Naive thymus-derived CD4-positive, alpha-beta T cell (primary cell): ENCODE results near the gene DCAF8. TPM values are rescaled to one million over a fixed set of nuclear protein-coding genes. Genes with fewer than 3 reads are reported as not detected.

Source experiments
- ATAC-seq: fragments of 150-1000 bp; cut with Tn5 transposase; 2 replicates; pipeline ENCODE4 v1.10.0; 2021; ENCODE audit warnings: mild to moderate bottlenecking, moderate library complexity
- CTCF ChIA-PET: fragments of 350-600 bp; sonication (Branson Sonifier 250); formaldehyde crosslinking; loops from one replicate; lab custom pipeline; 2021; ENCODE audit warnings: antibody characterized with exemption; lab: Charles Lee
- POLR2A ChIA-PET: fragments of 350-600 bp; sonication (Branson Sonifier 250); formaldehyde crosslinking; loops from one replicate; lab custom pipeline; 2021; ENCODE audit warnings: antibody characterized with exemption, inconsistent platforms; lab: Charles Lee
- DNase-seq, 9 donors: peaks; one replicate each; pipeline versions ENCODE4 v3.0.0 to v3.0.0-alpha.2; 2020 to 2022; ENCODE audit warnings: mixed read lengths in 1 of 9
- H3K27ac ChIP-seq: one replicate; pipeline ENCODE4 v1.7.0; 2013; ENCODE audit warnings: mild to moderate bottlenecking, low read depth, low read length, moderate library complexity
- H3K27me3 ChIP-seq, 2 donors: one replicate each; pipeline ENCODE4 v1.7.0; 2013; ENCODE audit warnings: low read length in 2 of 2, mild to moderate bottlenecking in 2 of 2, moderate library complexity in 2 of 2; ENCODE audit not compliant: control insufficient read depth in 2 of 2, insufficient read depth in 2 of 2
- H3K36me3 ChIP-seq, 3 experiments: 1 replicate in 2 of 3; 2 replicates in 1 of 3; pipeline ENCODE4 v1.7.0; 2013; ENCODE audit warnings: low read length in 3 of 3, mild to moderate bottlenecking in 3 of 3, moderate library complexity in 1 of 3; ENCODE audit not compliant: insufficient read depth in 3 of 3, control insufficient read depth in 2 of 3
- H3K4me1 ChIP-seq, 2 donors: one replicate each; pipeline ENCODE4 v1.7.0; 2013; ENCODE audit warnings: low read length in 2 of 2, mild to moderate bottlenecking in 2 of 2, moderate library complexity in 1 of 2; ENCODE audit not compliant: control insufficient read depth in 2 of 2, insufficient read depth in 2 of 2
- H3K4me3 ChIP-seq: 2 replicates; pipeline ENCODE4 v1.7.0; 2013; ENCODE audit warnings: mild to moderate bottlenecking, low read length
- H3K9me3 ChIP-seq, 3 experiments: 1 replicate in 2 of 3; 2 replicates in 1 of 3; pipeline ENCODE4 v1.7.0; 2013; ENCODE audit warnings: low read length in 3 of 3; ENCODE audit not compliant: control insufficient read depth in 2 of 3
- H3K27ac Mint-ChIP-seq, 9 donors: one replicate each; pipeline ENCODE4 v1.8.0; 2020 to 2022; ENCODE audit warnings: mixed read lengths in 9 of 9, mild to moderate bottlenecking in 8 of 9, moderate library complexity in 5 of 9, inconsistent platforms in 2 of 9
- H3K27me3 Mint-ChIP-seq, 5 donors: one replicate each; pipeline ENCODE4 v1.8.0; 2021 to 2022; ENCODE audit warnings: mixed read lengths in 5 of 5, mild to moderate bottlenecking in 1 of 5
- H3K36me3 Mint-ChIP-seq, 5 donors: one replicate each; pipeline ENCODE4 v1.8.0; 2020 to 2022; ENCODE audit warnings: mixed read lengths in 5 of 5, mild to moderate bottlenecking in 3 of 5, inconsistent platforms in 1 of 5
- H3K4me1 Mint-ChIP-seq, 7 donors: one replicate each; pipeline ENCODE4 v1.8.0; 2020 to 2022; ENCODE audit warnings: mixed read lengths in 7 of 7, mild to moderate bottlenecking in 3 of 7, inconsistent platforms in 1 of 7
- H3K4me3 Mint-ChIP-seq, 10 donors: one replicate each; pipeline ENCODE4 v1.8.0; 2020 to 2022; ENCODE audit warnings: mild to moderate bottlenecking in 10 of 10, mixed read lengths in 10 of 10, moderate library complexity in 6 of 10, inconsistent platforms in 2 of 10
- H3K9me3 Mint-ChIP-seq, 11 donors: one replicate each; pipeline ENCODE4 v1.8.0; 2020 to 2022; ENCODE audit warnings: mixed read lengths in 11 of 11, mild to moderate bottlenecking in 4 of 11, inconsistent platforms in 1 of 11, moderate library complexity in 1 of 11
- intact Hi-C, 2 donors: fragments of 100-400 bp; cut with micrococcal nuclease; formaldehyde crosslinking; loops; one replicate each; pipeline ENCODE4 v1.15.1; 2023
- polyA plus RNA-seq, 2 donors: library from polyadenylated mRNA; unstranded; fragments of 300-500 nt; fragmentation: Illumina TruSeq; gene quantifications; one replicate each; pipeline ENCODE4 v1.2.3, GENCODE V29; 2021
- total RNA-seq, 6 experiments: library from RNA in 5 of 6; stranded (reverse) in 5 of 6; gene quantifications; 1 replicate in 5 of 6; 2 replicates in 1 of 6; pipeline ENCODE4 v1.2.3 and lab custom pipeline; 2021 to 2026

The DCAF8 gene
- total and polyA plus RNA-seq, 7 experiments from 2014 or later = 45.6 to 226 (median 174) TPM

DNA sequence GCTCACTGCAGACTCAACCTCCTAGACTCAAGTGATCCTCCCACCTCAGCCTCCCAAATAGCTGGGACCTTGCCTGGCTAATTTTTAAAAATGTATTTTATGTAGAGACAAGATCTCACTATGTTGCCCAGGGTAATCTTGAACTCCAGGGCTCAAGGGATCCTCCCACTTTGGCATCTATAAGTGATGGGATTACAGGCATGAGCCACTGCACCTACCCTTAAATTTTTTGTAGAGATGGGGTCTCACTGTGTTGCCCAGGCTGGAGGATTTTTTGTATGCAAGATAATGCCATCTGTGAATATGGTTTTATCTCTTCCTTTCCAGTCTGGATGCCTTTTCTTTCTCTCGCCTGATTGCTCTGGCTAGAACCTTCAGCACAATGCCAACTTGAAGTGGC is 8.7 kb upstream of the DCAF8 start:
- no peak for DNase-seq
- H3K27me3 ChIP-seq = no peaks in the 10 kb centered on the region
- peaks cover 0 to 3% (median 0%) of the 10 kb centered on the region in 5 donors for H3K36me3 Mint-ChIP-seq
- no peak overlapping the region for H3K4me3 Mint-ChIP-seq
- no peaks in the 10 kb centered on the region for H3K4me1 Mint-ChIP-seq
- H3K27me3 Mint-ChIP-seq = no peaks in the 10 kb centered on the region
- no peak overlapping the region for H3K4me3 ChIP-seq
- intact Hi-C loops = no loop called here
- no peaks in the 10 kb centered on the region for H3K4me1 ChIP-seq
- peaks cover 0 to 4% (median 0%) of the 10 kb centered on the region in 3 experiments for H3K36me3 ChIP-seq
- POLR2A ChIA-PET = interaction anchor here (0.7 to 1.0 kb wide), 2 partner anchors 8 to 14 kb away, joined by 3 read pairs; partner anchors contain the start of gene PEX19
- CTCF ChIA-PET = no interaction called here
- no peaks in the 10 kb centered on the region for H3K9me3 Mint-ChIP-seq
- no peak overlapping the region for H3K27ac ChIP-seq
- no peaks in the 10 kb centered on the region for H3K9me3 ChIP-seq
- no peak overlapping the region for H3K27ac Mint-ChIP-seq
- ATAC-seq = no peak

DNA sequence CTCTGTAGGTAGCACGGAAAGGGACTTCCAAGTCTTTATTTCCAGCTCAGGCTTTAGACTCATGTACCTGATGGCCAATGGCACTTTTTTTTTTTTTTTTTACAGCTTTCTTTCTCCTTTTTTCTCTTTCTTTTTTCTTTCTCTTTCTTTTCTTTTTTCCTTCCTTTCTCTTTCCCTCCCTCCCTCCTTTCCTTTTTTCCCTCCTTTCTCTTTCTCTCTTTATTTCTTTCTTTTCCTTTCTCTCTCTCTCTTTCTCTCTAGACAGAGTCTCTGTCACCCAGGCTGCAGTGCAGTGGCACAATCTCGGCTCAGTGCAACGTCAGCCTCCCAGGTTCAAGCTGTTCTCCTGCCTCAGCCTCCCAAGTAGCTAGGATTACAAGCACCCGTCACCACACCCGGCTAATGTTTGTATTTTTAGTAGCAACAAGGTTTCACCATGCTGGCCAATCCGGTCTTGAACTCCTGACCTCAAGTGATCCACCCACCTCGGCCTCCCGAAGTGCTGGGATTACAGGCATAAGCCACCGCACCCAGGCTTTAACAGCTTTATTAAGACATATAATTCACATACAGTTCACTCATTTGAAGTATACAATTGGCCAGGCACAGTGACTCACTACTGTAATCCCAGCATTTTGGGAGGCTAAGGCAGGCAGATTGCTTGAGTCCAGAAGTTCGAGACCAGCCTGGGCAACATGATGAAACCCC is 5.1 kb upstream of the DCAF8 start:
- peaks cover 0 to under 1% (median 0%) of the 10 kb centered on the region in 5 donors for H3K27me3 Mint-ChIP-seq
- no peak overlapping the region for H3K4me3 ChIP-seq
- ChIA-PET POLR2A (interaction anchor here (0.7 kb wide), 1 partner anchor 23 kb away, joined by 5 read pairs; no protein-coding TSS in a partner anchor), CTCF (interaction anchor here (1.3 kb wide), 1 partner anchor 24 kb away, joined by 3 read pairs; no protein-coding TSS in a partner anchor)
- H3K4me3 Mint-ChIP-seq = no peak overlapping the region
- H3K36me3 ChIP-seq = no peaks in the 10 kb centered on the region
- H3K4me1 Mint-ChIP-seq = peaks cover 0 to 16% (median 11%) of the 10 kb centered on the region in 7 donors
- no peaks in the 10 kb centered on the region for H3K27me3 ChIP-seq
- peaks cover 0 to 3% (median 0%) of the 10 kb centered on the region in 5 donors for H3K36me3 Mint-ChIP-seq
- no peaks in the 10 kb centered on the region for H3K9me3 Mint-ChIP-seq
- H3K9me3 ChIP-seq = no peaks in the 10 kb centered on the region
- intact Hi-C loops = loop anchor here (10.0 kb wide), 2 partner anchors 777 to 957 kb away; partner anchors contain the start of genes APOA2 (in 1 of the 2), TOMM40L (in 1 of the 2) and USF1 (in 1 of the 2)
- no peak overlapping the region for H3K27ac ChIP-seq
- no peak for DNase-seq
- no peak for ATAC-seq
- H3K4me1 ChIP-seq = peaks cover 4 to 10% of the 10 kb centered on the region in 2 donors
- no peak overlapping the region for H3K27ac Mint-ChIP-seq

GRCh38 chr1:160264795-160265307 is 2.5 kb upstream of the DCAF8 start:
- no peaks in the 10 kb centered on the region for H3K9me3 ChIP-seq
- no peak overlapping the region for H3K27ac ChIP-seq
- intact Hi-C loops = loop anchor here (5.0 to 10.0 kb wide), 6 partner anchors 343 to 1253 kb away; partner anchors contain the start of genes AIM2 (in 1 of the 2), APOA2 (in 1 of the 2), DUSP23 (in 1 of the 2) and TOMM40L (in 1 of the 2)
- no peak for DNase-seq
- peaks cover 0 to 5% (median 0%) of the 10 kb centered on the region in 11 donors for H3K9me3 Mint-ChIP-seq
- H3K27me3 ChIP-seq = no peaks in the 10 kb centered on the region
- H3K27me3 Mint-ChIP-seq = peaks cover 0 to 3% (median 0%) of the 10 kb centered on the region in 5 donors
- H3K4me1 ChIP-seq = peaks cover 20 to 21% of the 10 kb centered on the region in 2 donors
- H3K36me3 ChIP-seq = peaks cover 0 to 6% (median 0%) of the 10 kb centered on the region in 3 experiments
- POLR2A ChIA-PET = interaction anchor here (0.8 to 7.6 kb wide), 5 partner anchors 13 to 166 kb away, joined by 3 to 99 read pairs (median 5); partner anchors contain the start of genes IGSF8 and PEX19
- no peak overlapping the region for H3K4me3 Mint-ChIP-seq
- H3K4me1 Mint-ChIP-seq = peaks cover 15 to 37% (median 27%) of the 10 kb centered on the region in 7 donors
- H3K4me3 ChIP-seq = no peak overlapping the region
- CTCF ChIA-PET = interaction anchor here (1.4 kb wide), 1 partner anchor 27 kb away, joined by 5 read pairs; no protein-coding TSS in a partner anchor
- H3K27ac Mint-ChIP-seq = peak overlapping the region in 1 of 9 donors; percentile 1
- ATAC-seq = no peak
- H3K36me3 Mint-ChIP-seq = peaks cover 0 to 7% (median 3%) of the 10 kb centered on the region in 5 donors

DNA sequence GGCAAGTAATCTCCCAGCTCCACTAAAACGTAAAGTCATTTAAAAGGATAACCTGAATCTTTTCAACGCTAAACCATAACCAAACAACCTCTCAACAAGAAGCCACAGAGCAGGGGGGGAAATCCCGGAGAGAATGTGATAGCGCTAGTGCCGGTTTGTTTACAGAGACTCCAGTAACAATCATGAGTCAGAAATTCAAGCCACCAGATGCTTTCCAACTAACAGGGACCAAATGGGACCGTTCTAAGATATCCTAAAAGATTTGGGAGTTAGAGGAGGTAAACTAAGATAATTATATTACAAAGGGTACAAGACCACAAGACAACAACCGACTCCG is 825 bp downstream of the DCAF8 start:
- Mint-ChIP-seq H3K4me3 (peak overlapping the region; percentile 82 to 100 (median 97)), H3K36me3 (peaks cover 0 to 14% (median 4%) of the 10 kb centered on the region in 5 donors), H3K27me3 (peaks cover 0 to 3% (median 0%) of the 10 kb centered on the region in 5 donors), H3K27ac (peak overlapping the region; percentile 94 to 100 (median 96)), H3K4me1 (peaks cover 23 to 65% (median 47%) of the 10 kb centered on the region in 7 donors), H3K9me3 (peaks cover 0 to 5% (median 0%) of the 10 kb centered on the region in 11 donors)
- intact Hi-C loops = loop anchor here (1.0 to 10.0 kb wide), 10 partner anchors 30 to 1249 kb away; partner anchors contain the start of genes AIM2 (in 1 of the 2), APOA2 (in 1 of the 2), DUSP23 (in 1 of the 2) and PEA15 (in 1 of the 2)
- no peaks in the 10 kb centered on the region for H3K27me3 ChIP-seq
- peaks cover 22 to 29% of the 10 kb centered on the region in 2 donors for H3K4me1 ChIP-seq
- CTCF ChIA-PET = interaction anchor here (2.5 kb wide), 1 partner anchor 10 kb away, joined by 17 read pairs; no protein-coding TSS in a partner anchor
- H3K27ac ChIP-seq = peak overlapping the region; percentile 93
- H3K9me3 ChIP-seq = no peaks in the 10 kb centered on the region
- POLR2A ChIA-PET = interaction anchor here (0.6 to 7.6 kb wide), 15 partner anchors 10 to 534 kb away, joined by 3 to 99 read pairs (median 7); partner anchors contain the start of genes IGSF8, LY9, PEA15 and PEX19
- H3K36me3 ChIP-seq = peaks cover 0 to 6% (median 0%) of the 10 kb centered on the region in 3 experiments
- ATAC-seq = peak; percentile 69
- H3K4me3 ChIP-seq = peak overlapping the region; percentile 66
- peak; percentile 30 to 88 (median 74) for DNase-seq

DNA sequence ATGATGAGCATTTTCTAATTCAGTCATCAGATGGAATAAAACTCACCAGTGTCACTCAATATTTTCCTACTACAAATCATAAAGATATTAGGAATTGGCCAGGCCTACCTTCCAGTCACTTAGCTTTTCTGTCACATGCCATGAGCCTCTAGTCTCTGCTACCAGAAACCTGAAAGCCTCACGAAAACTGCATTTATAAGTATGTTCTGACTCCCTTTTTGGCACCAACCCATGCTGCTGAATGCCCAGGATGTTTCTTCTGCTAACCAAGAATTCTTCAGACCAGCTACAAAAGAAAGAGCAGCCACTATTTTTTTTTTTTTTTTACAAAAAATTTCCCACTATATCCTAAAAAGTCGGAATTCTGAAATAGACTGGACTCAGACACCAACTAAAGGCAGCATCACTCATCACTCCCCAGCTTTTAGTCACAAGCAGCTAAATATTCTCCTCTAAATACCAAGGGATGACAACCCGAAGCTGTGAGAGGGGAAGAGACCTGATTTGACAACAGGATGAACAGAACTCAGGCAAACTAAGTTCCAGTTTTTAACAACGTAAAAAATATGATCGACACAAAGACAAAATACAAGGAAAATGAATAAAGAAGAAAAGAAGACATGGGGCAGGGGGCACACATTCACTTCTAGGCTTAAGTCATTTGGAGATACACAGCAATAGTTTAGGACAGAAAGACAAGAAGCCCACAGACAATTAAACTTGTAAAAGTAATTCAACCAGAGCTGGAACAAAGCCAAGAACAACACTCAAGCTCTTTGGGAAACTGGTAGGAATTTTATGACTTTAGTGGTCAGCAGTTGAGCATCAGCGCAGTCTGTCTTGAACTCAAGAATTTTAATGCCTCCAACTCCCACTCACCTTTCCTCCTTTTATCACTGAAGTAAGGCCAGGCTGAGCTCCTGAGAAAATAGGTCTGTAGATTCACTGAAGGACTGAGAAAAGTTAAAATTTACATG is 1.7 kb downstream of the DCAF8 start:
- no peaks in the 10 kb centered on the region for H3K27me3 ChIP-seq
- ATAC-seq (no peak), DNase-seq (peak in 1 of 9 donors; percentile 3)
- ChIA-PET CTCF (interaction anchor here (1.3 to 2.5 kb wide), 3 partner anchors 9 to 65 kb away, joined by 3 to 17 read pairs (median 8); no protein-coding TSS in a partner anchor), POLR2A (interaction anchor here (0.6 to 7.6 kb wide), 14 partner anchors 10 to 164 kb away, joined by 3 to 99 read pairs (median 6); partner anchors contain the start of genes COPA, IGSF8, NCSTN and PEA15)
- peak overlapping the region; percentile 82 to 100 (median 97) for H3K4me3 Mint-ChIP-seq
- H3K27ac Mint-ChIP-seq = peak overlapping the region; percentile 94 to 100 (median 96)
- peaks cover 23 to 71% (median 50%) of the 10 kb centered on the region in 7 donors for H3K4me1 Mint-ChIP-seq
- H3K36me3 Mint-ChIP-seq = peaks cover 0 to 14% (median 4%) of the 10 kb centered on the region in 5 donors
- H3K9me3 ChIP-seq = no peaks in the 10 kb centered on the region
- H3K4me3 ChIP-seq = peak overlapping the region; percentile 66
- H3K27ac ChIP-seq = peak overlapping the region; percentile 93
- intact Hi-C loops = loop anchor here (1.0 to 10.0 kb wide), 10 partner anchors 31 to 1248 kb away; partner anchors contain the start of genes AIM2 (in 1 of the 2), APOA2 (in 1 of the 2), DUSP23 (in 1 of the 2) and PEA15 (in 1 of the 2)
- H3K9me3 Mint-ChIP-seq = peaks cover 0 to 5% (median 0%) of the 10 kb centered on the region in 11 donors
- peaks cover 0 to 6% (median 0%) of the 10 kb centered on the region in 3 experiments for H3K36me3 ChIP-seq
- H3K27me3 Mint-ChIP-seq = peaks cover 0 to 3% (median 0%) of the 10 kb centered on the region in 5 donors
- H3K4me1 ChIP-seq = peaks cover 22 to 29% of the 10 kb centered on the region in 2 donors
